GM12878 (cell line): ENCODE data around the gene MICB. TPM values are rescaled to one million over a fixed set of nuclear protein-coding genes. Genes with fewer than 3 reads are reported as not detected.
"Not testable (repeated sequence)": the region's sequence is repeated elsewhere in the genome, so short reads cannot be mapped to it uniquely, and the experiment has no call there.

ENCODE experiments used
- ATAC-seq: fragments of 200-7000 bp; cut with Tn5 transposase; 3 replicates; pipeline ENCODE4 v1.9.1; 2020; ENCODE audit warnings: mild to moderate bottlenecking, moderate library complexity
- BruUV-seq: library from RNA; stranded (reverse); fragments of 400-500 nt; replicated peaks from 2 replicates; lab custom pipeline; 2021; lab: Mats Ljungman, UMichigan
- CTCF ChIA-PET: fragments of 300-600 bp; sonication (Branson Sonifier 250); formaldehyde crosslinking; extraction: SDS; loops from one replicate; lab custom pipeline; 2021; ENCODE audit warnings: inconsistent platforms; lab: Yijun Ruan, JAX
- POLR2A ChIA-PET: fragments of 350-600 bp; formaldehyde crosslinking; extraction: SDS; loops from one replicate; lab custom pipeline; 2021; ENCODE audit warnings: inconsistent platforms; lab: Charles Lee
- RAD21 ChIA-PET: fragments of 300-600 bp; sonication (Branson Sonifier 250); formaldehyde crosslinking; loops from one replicate; lab custom pipeline; 2023; ENCODE audit warnings: antibody characterized with exemption; ENCODE audit not compliant: unreplicated experiment; lab: Charles Lee
- SMC1A ChIA-PET: fragments of 300-600 bp; sonication (Branson Sonifier 250); formaldehyde crosslinking; loops from one replicate; lab custom pipeline; 2023; ENCODE audit not compliant: unreplicated experiment, uncharacterized antibody; lab: Charles Lee
- DNase-seq: peaks from one replicate; pipeline ENCODE4 v3.0.0-alpha.2; 2011; ENCODE audit warnings: low read depth, low spot score
- FAIRE-seq: peaks from 3 replicates; lab custom pipeline; 2011; peaks lifted over from hg19 to GRCh38; lab: Jason Lieb, UNC
- H2AFZ ChIP-seq: 2 replicates; pipeline ENCODE4 v1.6.0; 2011; ENCODE audit warnings: low read depth, low read length, control low read depth; ENCODE audit not compliant: control insufficient read depth
- H3K27ac ChIP-seq: 2 replicates; pipeline ENCODE4 v1.5.1; 2011; ENCODE audit warnings: control low read depth; ENCODE audit not compliant: control insufficient read depth, insufficient read depth
- H3K27me3 ChIP-seq, 2 experiments: replicated peaks in 1 of 2; 2 replicates each; pipeline versions ENCODE4 v1.6.0 to v1.6.1; 2011; ENCODE audit warnings: low read length in 1 of 2; ENCODE audit not compliant: control insufficient read depth in 2 of 2, insufficient read depth in 2 of 2
- H3K36me3 ChIP-seq, 2 experiments: 2 replicates each; pipeline ENCODE4 v1.5.1; 2011; ENCODE audit warnings: low read length in 1 of 2; ENCODE audit not compliant: control insufficient read depth in 2 of 2, insufficient read depth in 2 of 2
- H3K4me1 ChIP-seq: 2 replicates; pipeline ENCODE4 v1.6.1; 2011; ENCODE audit warnings: mild to moderate bottlenecking, low read length, moderate library complexity, mixed read lengths; ENCODE audit not compliant: control insufficient read depth, insufficient read depth
- H3K4me2 ChIP-seq: 2 replicates; pipeline ENCODE4 v1.6.0; 2011; ENCODE audit warnings: control low read depth; ENCODE audit not compliant: control insufficient read depth, insufficient read depth
- H3K4me3 ChIP-seq: fragments of 200-600 bp; sonication (generic); 2 replicates; pipeline ENCODE4 v1.5.1; 2016
- H3K79me2 ChIP-seq: 2 replicates; pipeline ENCODE4 v1.6.0; 2011; ENCODE audit warnings: low read length; ENCODE audit not compliant: control insufficient read depth, insufficient read depth
- H3K9ac ChIP-seq: 2 replicates; pipeline ENCODE4 v1.8.0; 2011; ENCODE audit warnings: low read length, control low read depth, mixed read lengths; ENCODE audit not compliant: control insufficient read depth, insufficient read depth
- H3K9me3 ChIP-seq: replicated peaks from 3 replicates; pipeline ENCODE4 v1.5.1; 2011; ENCODE audit warnings: mild to moderate bottlenecking, low read length; ENCODE audit not compliant: control insufficient read depth, insufficient read depth
- H4K20me1 ChIP-seq: 2 replicates; pipeline ENCODE4 v1.6.0; 2011; ENCODE audit not compliant: control insufficient read depth, insufficient read depth
- BACH1 ChIP-seq: fragments of 450-650 bp; IDR thresholded peaks from 2 replicates; pipeline ENCODE4 v1.6.1; 2017; ENCODE audit warnings: mild to moderate bottlenecking, borderline replicate concordance
- CHD4 ChIP-seq: fragments of 200-600 bp; sonication (generic); IDR thresholded peaks from 2 replicates; pipeline ENCODE4 v1.6.1; 2016; ENCODE audit warnings: mild to moderate bottlenecking
- CTCF ChIP-seq, 3 experiments: IDR thresholded peaks in 2 of 3; conservative IDR thresholded peaks in 1 of 3; 2 replicates each; pipeline ENCODE4 v1.5.1; 2011; ENCODE audit warnings: low read depth in 3 of 3, low read length in 3 of 3, mild to moderate bottlenecking in 3 of 3, control low read depth in 2 of 3, moderate library complexity in 2 of 3, inconsistent platforms in 1 of 3, mixed read lengths in 1 of 3; ENCODE audit not compliant: control insufficient read depth in 2 of 3, insufficient read depth in 1 of 3; ENCODE audit errors: extremely low read depth in 1 of 3
- ETV6 ChIP-seq, 2 experiments: fragments of 450-650 bp in 1 of 2; IDR thresholded peaks in 1 of 2; conservative IDR thresholded peaks in 1 of 2; 2 replicates each; pipeline ENCODE4 v1.6.1; 2014; ENCODE audit warnings: antibody characterized with exemption in 1 of 2, borderline replicate concordance in 1 of 2, low read depth in 1 of 2, mild to moderate bottlenecking in 1 of 2, moderate library complexity in 1 of 2
- FOXK2 ChIP-seq: fragments of 450-650 bp; IDR thresholded peaks from 2 replicates; pipeline ENCODE4 v1.6.1; 2017; ENCODE audit warnings: mild to moderate bottlenecking, moderate library complexity
- FOXM1 ChIP-seq: IDR thresholded peaks from 2 replicates; pipeline ENCODE4 v1.6.1; 2012; ENCODE audit warnings: low read depth, mild to moderate bottlenecking, inconsistent platforms, low read length, moderate library complexity
- IKZF2 ChIP-seq, 2 experiments: fragments of 450-650 bp; IDR thresholded peaks; 2 replicates each; pipeline ENCODE4 v1.6.1; 2017; ENCODE audit warnings: mild to moderate bottlenecking in 2 of 2, moderate library complexity in 2 of 2
- MAX ChIP-seq: IDR thresholded peaks from 2 replicates; pipeline ENCODE4 v1.6.1; 2012; ENCODE audit warnings: low read depth, low read length, improper control_type of control experiment
- RUNX3 ChIP-seq: IDR thresholded peaks from 2 replicates; pipeline ENCODE4 v1.6.1; 2012; ENCODE audit warnings: low read length, inconsistent platforms
- SMC3 ChIP-seq: IDR thresholded peaks from 2 replicates; pipeline ENCODE4 v1.6.1; 2011; ENCODE audit warnings: low read length, improper control_type of control experiment, borderline replicate concordance
- SP1 ChIP-seq: IDR thresholded peaks from one replicate; pipeline ENCODE4 v1.6.1; 2011; ENCODE audit warnings: low read depth, low read length
- WGBS: methylation state at CpG from one replicate; pipeline ENCODE4 v1.1.6; 2016; ENCODE audit warnings: low lambda C conversion rate; ENCODE audit not compliant: insufficient replicate concordance, insufficient coverage; ENCODE audit errors: missing lambda C conversion rate; 5-methylcytosine and 5-hydroxymethylcytosine counted together
- in situ Hi-C: fragments of 300-500 bp; cut with MboI; formaldehyde crosslinking; loops from 9 replicates; pipeline ENCODE4 v1.14.3; 2018; ENCODE audit warnings: mixed read lengths
- intact Hi-C: fragments of 100-400 bp; cut with micrococcal nuclease; formaldehyde crosslinking; loops from one replicate; pipeline ENCODE4 v1.14.2; 2022; ENCODE audit not compliant: unreplicated experiment
- polyA plus RNA-seq, 11 experiments: library from polyadenylated mRNA; depleted of rRNA in 4 of 11; unstranded in 6 of 11; stranded (reverse) in 5 of 11; fragments of >200 nt; fragmentation: Nextera tagmentation in 4 of 11; fragmentation: Illumina TruSeq in 1 of 11; extraction: Ambion mirVana in 4 of 11; extraction: Trizol in 1 of 11; gene quantifications; 1 replicate in 1 of 11; 2 replicates in 10 of 11; pipeline versions ENCODE4 v1.2.1 to v1.2.3, GENCODE V29; 2011 to 2016; ENCODE audit warnings: inconsistent platforms in 2 of 11, missing spikeins in 2 of 11, low read depth in 1 of 11
- total RNA-seq, 4 experiments: library from RNA; depleted of rRNA in 3 of 4; stranded (reverse); fragments of >200 nt in 3 of 4; fragmentation: Illumina TruSeq in 1 of 4; extraction: Trizol in 1 of 4; gene quantifications; 2 replicates each; pipeline versions ENCODE4 v1.2.1 to v1.2.3, GENCODE V29; 2013 to 2021
- TF ChIP-seq, protein P1 (sequence below): fragments of 450-650 bp; IDR thresholded peaks from 2 replicates; pipeline ENCODE4 v1.6.1; 2017; ENCODE audit warnings: mild to moderate bottlenecking, moderate library complexity
- TF ChIP-seq, protein P2 (sequence below): fragments of 450-650 bp; IDR thresholded peaks from 2 replicates; pipeline ENCODE4 v1.6.1; 2017; ENCODE audit warnings: mild to moderate bottlenecking, low read depth, inconsistent platforms; ENCODE audit not compliant: poor library complexity, severe bottlenecking

Gene MICB
- total and polyA plus RNA-seq, 10 of the 15 experiments (the other 5 are each of a cell fraction or from before 2014, with no cell fraction given): 9.0 to 37.1 (median 17.8) TPM

DNA sequence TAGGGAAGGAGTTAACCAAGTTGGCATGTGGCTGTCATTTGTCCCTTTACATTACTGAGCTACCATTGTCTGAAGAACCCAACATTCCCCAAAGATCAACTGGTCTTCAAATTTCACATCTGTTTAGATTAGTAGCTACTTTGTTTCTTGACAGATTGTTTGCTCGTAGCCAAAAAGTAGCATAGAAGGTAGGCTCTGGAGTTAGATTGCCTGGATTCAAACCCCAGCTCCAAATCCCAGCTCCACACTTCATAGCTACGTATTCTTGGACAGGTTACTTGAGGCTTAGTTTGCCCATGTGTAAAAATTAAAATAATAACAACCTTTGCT is 50.6 kb downstream of the MICB start (continued):
- TF ChIP-seq BACH1: no peak
- no peak for TF ChIP-seq FOXM1
- TF ChIP-seq MAX: no peak
- TF ChIP-seq SP1: no peak
- TF ChIP-seq, protein P1, sequence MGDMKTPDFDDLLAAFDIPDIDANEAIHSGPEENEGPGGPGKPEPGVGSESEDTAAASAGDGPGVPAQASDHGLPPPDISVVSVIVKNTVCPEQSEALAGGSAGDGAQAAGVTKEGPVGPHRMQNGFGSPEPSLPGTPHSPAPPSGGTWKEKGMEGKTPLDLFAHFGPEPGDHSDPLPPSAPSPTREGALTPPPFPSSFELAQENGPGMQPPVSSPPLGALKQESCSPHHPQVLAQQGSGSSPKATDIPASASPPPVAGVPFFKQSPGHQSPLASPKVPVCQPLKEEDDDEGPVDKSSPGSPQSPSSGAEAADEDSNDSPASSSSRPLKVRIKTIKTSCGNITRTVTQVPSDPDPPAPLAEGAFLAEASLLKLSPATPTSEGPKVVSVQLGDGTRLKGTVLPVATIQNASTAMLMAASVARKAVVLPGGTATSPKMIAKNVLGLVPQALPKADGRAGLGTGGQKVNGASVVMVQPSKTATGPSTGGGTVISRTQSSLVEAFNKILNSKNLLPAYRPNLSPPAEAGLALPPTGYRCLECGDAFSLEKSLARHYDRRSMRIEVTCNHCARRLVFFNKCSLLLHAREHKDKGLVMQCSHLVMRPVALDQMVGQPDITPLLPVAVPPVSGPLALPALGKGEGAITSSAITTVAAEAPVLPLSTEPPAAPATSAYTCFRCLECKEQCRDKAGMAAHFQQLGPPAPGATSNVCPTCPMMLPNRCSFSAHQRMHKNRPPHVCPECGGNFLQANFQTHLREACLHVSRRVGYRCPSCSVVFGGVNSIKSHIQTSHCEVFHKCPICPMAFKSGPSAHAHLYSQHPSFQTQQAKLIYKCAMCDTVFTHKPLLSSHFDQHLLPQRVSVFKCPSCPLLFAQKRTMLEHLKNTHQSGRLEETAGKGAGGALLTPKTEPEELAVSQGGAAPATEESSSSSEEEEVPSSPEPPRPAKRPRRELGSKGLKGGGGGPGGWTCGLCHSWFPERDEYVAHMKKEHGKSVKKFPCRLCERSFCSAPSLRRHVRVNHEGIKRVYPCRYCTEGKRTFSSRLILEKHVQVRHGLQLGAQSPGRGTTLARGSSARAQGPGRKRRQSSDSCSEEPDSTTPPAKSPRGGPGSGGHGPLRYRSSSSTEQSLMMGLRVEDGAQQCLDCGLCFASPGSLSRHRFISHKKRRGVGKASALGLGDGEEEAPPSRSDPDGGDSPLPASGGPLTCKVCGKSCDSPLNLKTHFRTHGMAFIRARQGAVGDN: no peak
- TF ChIP-seq RUNX3: no peak
- no peak for TF ChIP-seq CHD4
- TF ChIP-seq, all 136 proteins: peak for 0

DNA sequence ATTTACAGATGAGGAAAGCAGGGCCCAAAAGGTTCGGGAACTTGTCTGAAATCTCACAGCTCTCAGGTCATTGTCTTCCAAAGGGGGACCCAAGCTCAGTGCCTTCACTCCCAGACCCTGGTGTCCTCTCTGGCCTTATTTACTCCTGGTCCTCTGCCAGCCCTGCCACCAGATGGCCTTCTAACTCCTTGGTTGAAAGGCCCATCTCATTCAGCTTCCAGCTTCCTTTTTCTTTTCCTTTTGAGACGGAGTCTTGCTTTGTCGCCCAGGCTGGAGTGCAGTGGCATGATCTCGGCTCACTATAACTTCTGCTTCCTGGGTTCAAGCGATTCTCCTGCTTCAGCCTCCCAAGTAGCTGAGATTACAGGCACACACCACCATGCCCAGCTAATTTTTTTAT is 53.4 kb downstream of the MICB start:
- intact Hi-C loops (loop anchor here (1.0 to 2.0 kb wide), 2 partner anchors 29 to 47 kb away; no protein-coding TSS in a partner anchor), in situ Hi-C loops (loop anchor here (25.0 kb wide), 2 partner anchors 1061 to 1411 kb away; partner anchors contain the start of genes BRD2 and HLA-DMA)
- H2AFZ ChIP-seq, H3K9me3 ChIP-seq, H3K36me3 ChIP-seq, H3K9ac ChIP-seq, H3K4me2 ChIP-seq, H3K4me3 ChIP-seq, H4K20me1 ChIP-seq, H3K27ac ChIP-seq, DNase-seq, BruUV-seq, H3K27me3 ChIP-seq: not testable (repeated sequence)
- ATAC-seq: peak; percentile 57
- ChIA-PET POLR2A (interaction anchor here (0.6 to 8.5 kb wide), 13 partner anchors 9 to 271 kb away, joined by 4 to 164 read pairs (median 9); partner anchors contain the start of genes BAG6, C6orf47, DDX39B and LST1), RAD21 (interaction anchor here (0.7 to 16.9 kb wide), 23 partner anchors 8 to 281 kb away, joined by 3 to 668 read pairs (median 6); partner anchors contain the start of genes C6orf47, CLIC1, DDX39B and HSPA1B), CTCF (interaction anchor here (0.6 to 34.8 kb wide), 25 partner anchors 9 to 371 kb away, joined by 3 to 2098 read pairs (median 6); partner anchors contain the start of genes AIF1, DDX39B, LST1 and LTA), SMC1A (interaction anchor here (0.7 to 34.7 kb wide), 15 partner anchors 9 to 279 kb away, joined by 3 to 1989 read pairs (median 6); partner anchors contain the start of genes AIF1, DDX39B, GPANK1 and LST1)
- peaks cover 18% of the 10 kb centered on the region for H3K79me2 ChIP-seq
- H3K4me1 ChIP-seq: peaks cover 33% of the 10 kb centered on the region
- FAIRE-seq: peak; percentile 41
- WGBS: 1% methylated on average over 5 of the region's 5 CpGs
- peak in 1 of 2 experiments; percentile 50; a peak in 1 of 4 replicates for TF ChIP-seq ETV6 (conservative IDR thresholded peaks at IDR 0.05 in 1 of 2, IDR thresholded peaks at IDR 0.05 in 1 of 2; ENCODE audit: borderline replicate concordance in 1 of 2, low read depth in 1 of 2)
- TF ChIP-seq IKZF2 (IDR thresholded peaks at IDR 0.05): peak; percentile 70 to 79
- TF ChIP-seq, protein P2, sequence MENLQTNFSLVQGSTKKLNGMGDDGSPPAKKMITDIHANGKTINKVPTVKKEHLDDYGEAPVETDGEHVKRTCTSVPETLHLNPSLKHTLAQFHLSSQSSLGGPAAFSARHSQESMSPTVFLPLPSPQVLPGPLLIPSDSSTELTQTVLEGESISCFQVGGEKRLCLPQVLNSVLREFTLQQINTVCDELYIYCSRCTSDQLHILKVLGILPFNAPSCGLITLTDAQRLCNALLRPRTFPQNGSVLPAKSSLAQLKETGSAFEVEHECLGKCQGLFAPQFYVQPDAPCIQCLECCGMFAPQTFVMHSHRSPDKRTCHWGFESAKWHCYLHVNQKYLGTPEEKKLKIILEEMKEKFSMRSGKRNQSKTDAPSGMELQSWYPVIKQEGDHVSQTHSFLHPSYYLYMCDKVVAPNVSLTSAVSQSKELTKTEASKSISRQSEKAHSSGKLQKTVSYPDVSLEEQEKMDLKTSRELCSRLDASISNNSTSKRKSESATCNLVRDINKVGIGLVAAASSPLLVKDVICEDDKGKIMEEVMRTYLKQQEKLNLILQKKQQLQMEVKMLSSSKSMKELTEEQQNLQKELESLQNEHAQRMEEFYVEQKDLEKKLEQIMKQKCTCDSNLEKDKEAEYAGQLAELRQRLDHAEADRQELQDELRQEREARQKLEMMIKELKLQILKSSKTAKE: peak; percentile 37
- peak; percentile 59; the same call in 1 of the 2 replicates for TF ChIP-seq FOXM1
- TF ChIP-seq CTCF (IDR thresholded peaks at IDR 0.05 in 2 of 3, conservative IDR thresholded peaks at IDR 0.05 in 1 of 3; ENCODE audit: control insufficient read depth in 2 of 3, extremely low read depth in 1 of 3, insufficient read depth in 1 of 3, low read depth in 3 of 3, low read length in 3 of 3): peak; percentile 67 to 84 (median 71); a peak in 5 of 6 replicates
- peak; percentile 95 for TF ChIP-seq SMC3
- TF ChIP-seq FOXK2: peak; percentile 43
